GM23338 (cell line): Measurements from ENCODE around the gene PRAC2. TPM values are rescaled to one million over a fixed set of nuclear protein-coding genes. Genes with fewer than 3 reads are reported as not detected.
A peak's percentile ranks its signal among the peaks of the same experiment; 100 is the strongest.

Source experiments
- ATAC-seq: fragments of 200-7000 bp; cut with Tn5 transposase; 3 replicates; pipeline ENCODE4 v1.9.1; 2020
- DNase-seq: peaks from one replicate; pipeline ENCODE4 v3.0.0-alpha.2; 2015; ENCODE audit warnings: low spot score
- H2AFZ ChIP-seq: fragments of 200-600 bp; sonication (generic); 2 replicates; pipeline ENCODE4 v1.8.0; 2016; ENCODE audit warnings: antibody characterized with exemption, mild to moderate bottlenecking, moderate library complexity
- H3F3A ChIP-seq: fragments of 200-600 bp; sonication (generic); replicated peaks from 2 replicates; pipeline ENCODE4 v1.8.0; 2017; ENCODE audit warnings: antibody characterized with exemption, mixed run types, low read depth
- H3K27ac ChIP-seq: fragments of 200-600 bp; sonication (generic); 2 replicates; pipeline ENCODE4 v1.6.1; 2016; ENCODE audit warnings: low read depth
- H3K27me3 ChIP-seq: fragments of 200-600 bp; sonication (generic); 2 replicates; pipeline ENCODE4 v1.8.0; 2016; ENCODE audit warnings: mild to moderate bottlenecking, mixed run types, moderate library complexity; ENCODE audit not compliant: insufficient read depth
- H3K36me3 ChIP-seq: fragments of 200-600 bp; sonication (generic); 2 replicates; pipeline ENCODE4 v1.8.0; 2016; ENCODE audit warnings: mild to moderate bottlenecking; ENCODE audit not compliant: insufficient read depth
- H3K4me1 ChIP-seq: fragments of 200-600 bp; sonication (generic); 2 replicates; pipeline ENCODE4 v1.8.0; 2016; ENCODE audit warnings: mild to moderate bottlenecking, moderate library complexity; ENCODE audit not compliant: insufficient read depth
- H3K4me2 ChIP-seq: fragments of 200-600 bp; sonication (generic); 2 replicates; pipeline ENCODE4 v1.7.1; 2017; ENCODE audit warnings: mixed run types
- H3K4me3 ChIP-seq: fragments of 200-600 bp; sonication (generic); 2 replicates; pipeline ENCODE4 v1.6.1; 2016; ENCODE audit warnings: mixed run types
- H3K79me2 ChIP-seq: fragments of 200-600 bp; sonication (generic); replicated peaks from 2 replicates; pipeline ENCODE4 v1.8.0; 2017; ENCODE audit warnings: mild to moderate bottlenecking; ENCODE audit not compliant: insufficient read depth
- H3K9me2 ChIP-seq: fragments of 200-600 bp; sonication (generic); 2 replicates; pipeline ENCODE4 v1.8.0; 2017; ENCODE audit not compliant: insufficient read depth
- H4K20me1 ChIP-seq: fragments of 200-600 bp; sonication (generic); replicated peaks from 2 replicates; pipeline ENCODE4 v1.8.0; 2017; ENCODE audit warnings: mild to moderate bottlenecking; ENCODE audit not compliant: insufficient read depth
- H3K27ac Mint-ChIP-seq: 2 replicates; pipeline ENCODE4 v1.8.0; 2020; ENCODE audit warnings: inconsistent platforms, mild to moderate bottlenecking, moderate library complexity, mixed read lengths
- H3K27me3 Mint-ChIP-seq: 3 replicates; pipeline ENCODE4 v1.8.0; 2022; ENCODE audit warnings: low read depth, mild to moderate bottlenecking, moderate library complexity, mixed read lengths, inconsistent platforms; ENCODE audit not compliant: insufficient read depth, poor library complexity
- H3K36me3 Mint-ChIP-seq: 3 replicates; pipeline ENCODE4 v1.8.0; 2021; ENCODE audit warnings: low read depth, mild to moderate bottlenecking, inconsistent platforms, moderate library complexity, mixed read lengths
- H3K4me1 Mint-ChIP-seq: 3 replicates; pipeline ENCODE4 v1.8.0; 2020; ENCODE audit warnings: mild to moderate bottlenecking, inconsistent platforms, mixed read lengths
- H3K4me3 Mint-ChIP-seq: 3 replicates; pipeline ENCODE4 v1.8.0; 2021; ENCODE audit warnings: moderate library complexity, mild to moderate bottlenecking, inconsistent platforms, mixed read lengths
- H3K9me3 Mint-ChIP-seq: 3 replicates; pipeline ENCODE4 v1.8.0; 2020; ENCODE audit warnings: moderate library complexity, mild to moderate bottlenecking, inconsistent platforms, mixed read lengths
- CTCF ChIP-seq, 2 experiments: fragments of 200-600 bp in 1 of 2; sonication (generic) in 1 of 2; conservative IDR thresholded peaks; 2 replicates each; pipeline versions ENCODE4 v1.5.1 to v1.6.1; 2016 to 2017; ENCODE audit warnings: antibody characterized with exemption in 2 of 2, low read depth in 2 of 2, mild to moderate bottlenecking in 2 of 2, moderate library complexity in 1 of 2
- EZH2 ChIP-seq: fragments of 200-600 bp; sonication (generic); IDR thresholded peaks from one replicate; pipeline ENCODE4 v1.8.0; 2017; ENCODE audit warnings: antibody characterized with exemption, mild to moderate bottlenecking, low read depth; ENCODE audit not compliant: unreplicated experiment
- EZH2phosphoT487 ChIP-seq: fragments of 200-600 bp; sonication (generic); IDR thresholded peaks from one replicate; pipeline ENCODE4 v1.8.1; 2018; ENCODE audit warnings: antibody characterized with exemption; ENCODE audit not compliant: unreplicated experiment
- POLR2AphosphoS5 ChIP-seq: IDR thresholded peaks from 2 replicates; pipeline ENCODE4 v1.6.1; 2016; ENCODE audit warnings: antibody characterized with exemption, low read depth
- REST ChIP-seq: IDR thresholded peaks from one replicate; pipeline ENCODE4 v1.6.1; 2018; ENCODE audit warnings: antibody characterized with exemption; ENCODE audit not compliant: unreplicated experiment
- STAT1 ChIP-seq: IDR thresholded peaks from one replicate; pipeline ENCODE4 v1.6.1; 2016; ENCODE audit warnings: antibody characterized with exemption; ENCODE audit not compliant: unreplicated experiment
- polyA plus RNA-seq: library from polyadenylated mRNA; unstranded; fragments of >200 nt; fragmentation: Nextera tagmentation; extraction: Ambion mirVana; gene quantifications from 2 replicates; pipeline ENCODE4 v1.2.1, GENCODE V29; 2016
- total RNA-seq: library from RNA; depleted of rRNA; stranded (reverse); fragments of >200 nt; shearing (Covaris generic); gene quantifications from 2 replicates; pipeline ENCODE4 v1.2.3, GENCODE V29; 2014

Gene PRAC2
- total and polyA plus RNA-seq, 2 experiments from 2014 or later = not detected

GRCh38 chr17:48746916-48747444 lies 24.0 kb downstream of the PRAC2 start:
- no peak overlapping the region for H3K27ac ChIP-seq
- Mint-ChIP-seq H3K4me3 (peak overlapping the region; percentile 25; the same call in 1 of the 3 replicates), H3K9me3 (no peaks in the 10 kb centered on the region), H3K4me1 (peaks cover 17% of the 10 kb centered on the region), H3K27me3 (peaks cover 99% of the 10 kb centered on the region), H3K27ac (no peak overlapping the region), H3K36me3 (no peaks in the 10 kb centered on the region)
- no peaks in the 10 kb centered on the region; the same call in 1 of the 2 replicates for H3K36me3 ChIP-seq
- H3K4me2 ChIP-seq = peak overlapping the region; percentile 62
- no peak overlapping the region for H2AFZ ChIP-seq
- peaks cover 32% of the 10 kb centered on the region for H3F3A ChIP-seq
- peaks cover 54% of the 10 kb centered on the region for H4K20me1 ChIP-seq
- H3K79me2 ChIP-seq = no peaks in the 10 kb centered on the region
- DNase-seq (peak; percentile 43), ATAC-seq (peak; percentile 12; the same call in 2 of the 3 replicates)
- no peak for TF ChIP-seq STAT1
- no peak for TF ChIP-seq REST
- TF ChIP-seq EZH2 = peak; percentile 94
- TF ChIP-seq CTCF (conservative IDR thresholded peaks at IDR 0.05; ENCODE audit: low read depth in 2 of 2) = no peak
- peaks cover 23% of the 10 kb centered on the region for H3K4me1 ChIP-seq
- H3K9me2 ChIP-seq = no peaks in the 10 kb centered on the region
- 0 out of 2 replicates have a peak overlapping the region, but pooled peaks have one; percentile 26 for H3K4me3 ChIP-seq
- peaks cover 100% of the 10 kb centered on the region for H3K27me3 ChIP-seq

- H2AFZ ChIP-seq = no peak overlapping the region
- H3K27ac ChIP-seq = no peak overlapping the region
- Mint-ChIP-seq H3K27ac (no peak overlapping the region), H3K9me3 (no peaks in the 10 kb centered on the region), H3K36me3 (no peaks in the 10 kb centered on the region), H3K4me3 (no peak overlapping the region), H3K4me1 (peaks cover 17% of the 10 kb centered on the region), H3K27me3 (peaks cover 99% of the 10 kb centered on the region)
- H3F3A ChIP-seq = peaks cover 32% of the 10 kb centered on the region
- DNase-seq (peak; percentile 64), ATAC-seq (peak; percentile 18)
- peak overlapping the region; percentile 62 for H3K4me2 ChIP-seq
- TF ChIP-seq EZH2phosphoT487 (peak; percentile 50), POLR2AphosphoS5 (no peak), EZH2 (peak; percentile 97)
- peaks cover 58% of the 10 kb centered on the region for H4K20me1 ChIP-seq
- peaks cover 30% of the 10 kb centered on the region for H3K4me1 ChIP-seq
- H3K9me2 ChIP-seq = no peaks in the 10 kb centered on the region
- 0 out of 2 replicates have a peak overlapping the region, but pooled peaks have one; percentile 28 for H3K4me3 ChIP-seq
- peaks cover 100% of the 10 kb centered on the region for H3K27me3 ChIP-seq
- no peaks in the 10 kb centered on the region for H3K79me2 ChIP-seq
- H3K36me3 ChIP-seq = no peaks in the 10 kb centered on the region; the same call in 1 of the 2 replicates
Measured at GRCh38 chr17:48747445-48748363, 24.7 kb downstream of the PRAC2 start.
